Measurements from ENCODE around the gene GPR142.

The GPR142 gene

GRCh38 chr17:74367206-74367605 lies at the start of gene GPR142:
GPR142 (plus strand) TSS chr17:74367506; CDS start chr17:74369541, 2,035 bp downstream.
- no peak for DNase-seq

GRCh38 chr17:74318391-74318790 lies 48.9 kb upstream of the GPR142 start:
- no peak for DNase-seq

- DNase-seq = no peak
Measured at GRCh38 chr17:74324521-74324920, 42.8 kb upstream of the GPR142 start.

- DNase-seq = no peak
Measured at GRCh38 chr17:74325376-74325742, 41.9 kb upstream of the GPR142 start.

GRCh38 chr17:74325743-74326379 lies 41.4 kb upstream of the GPR142 start, which contains the start of gene KIF19:
KIF19 (plus strand) TSS chr17:74326226; CDS start chr17:74326350, 124 bp downstream.
- DNase-seq = peak; percentile 40

- no peak for DNase-seq
Measured at GRCh38 chr17:74326506-74326905, 40.8 kb upstream of the GPR142 start.

GRCh38 chr17:74328487-74328886 lies 38.8 kb upstream of the GPR142 start:
- no peak for DNase-seq

- no peak for DNase-seq
Measured at GRCh38 chr17:74329378-74329777, 37.9 kb upstream of the GPR142 start.

GRCh38 chr17:74330446-74330845 lies 36.9 kb upstream of the GPR142 start:
- DNase-seq = no peak

GRCh38 chr17:74332017-74332650 lies 35.2 kb upstream of the GPR142 start:
- DNase-seq = no peak

GRCh38 chr17:74332763-74333283 lies 34.5 kb upstream of the GPR142 start:
- DNase-seq = no peak

- no peak for DNase-seq
Measured at GRCh38 chr17:74334393-74335039, 32.8 kb upstream of the GPR142 start.

- no peak for DNase-seq
Measured at GRCh38 chr17:74335529-74336062, 31.7 kb upstream of the GPR142 start.

- no peak for DNase-seq
Measured at GRCh38 chr17:74336307-74336706, 31.0 kb upstream of the GPR142 start.

GRCh38 chr17:74337834-74338500 lies 29.3 kb upstream of the GPR142 start:
- DNase-seq = no peak

GRCh38 chr17:74339537-74340195 lies 27.6 kb upstream of the GPR142 start:
- no peak for DNase-seq

GRCh38 chr17:74340470-74341023 lies 26.8 kb upstream of the GPR142 start:
- DNase-seq = no peak

GRCh38 chr17:74342224-74342623 lies 25.1 kb upstream of the GPR142 start:
- no peak for DNase-seq

- no peak for DNase-seq
Measured at GRCh38 chr17:74343121-74343520, 24.2 kb upstream of the GPR142 start.

- DNase-seq = no peak
Measured at GRCh38 chr17:74343526-74344284, 23.6 kb upstream of the GPR142 start.

- DNase-seq = no peak
Measured at GRCh38 chr17:74344658-74345057, 22.6 kb upstream of the GPR142 start.

All from activated gamma-delta T cell treated with Interleukin-2 at 50 U/mL for 16 hours (primary cell).